HG02678 (cell line): ENCODE measurements around the gene ENG.

Source experiments
- ATAC-seq: cut with Tn5 transposase; IDR thresholded peaks from one replicate; pipeline ENCODE4 v1.9.1; 2021; ENCODE audit warnings: mild to moderate bottlenecking, moderate library complexity; ENCODE audit not compliant: unreplicated experiment

The ENG gene

GRCh38 chr9:127866535-127866934 is 12.1 kb upstream of the ENG start:
- ATAC-seq = no peak

GRCh38 chr9:127865645-127866464 is 11.4 kb upstream of the ENG start:
- ATAC-seq = no peak

GRCh38 chr9:127863191-127863621 is 8.7 kb upstream of the ENG start:
- no peak for ATAC-seq

DNA sequence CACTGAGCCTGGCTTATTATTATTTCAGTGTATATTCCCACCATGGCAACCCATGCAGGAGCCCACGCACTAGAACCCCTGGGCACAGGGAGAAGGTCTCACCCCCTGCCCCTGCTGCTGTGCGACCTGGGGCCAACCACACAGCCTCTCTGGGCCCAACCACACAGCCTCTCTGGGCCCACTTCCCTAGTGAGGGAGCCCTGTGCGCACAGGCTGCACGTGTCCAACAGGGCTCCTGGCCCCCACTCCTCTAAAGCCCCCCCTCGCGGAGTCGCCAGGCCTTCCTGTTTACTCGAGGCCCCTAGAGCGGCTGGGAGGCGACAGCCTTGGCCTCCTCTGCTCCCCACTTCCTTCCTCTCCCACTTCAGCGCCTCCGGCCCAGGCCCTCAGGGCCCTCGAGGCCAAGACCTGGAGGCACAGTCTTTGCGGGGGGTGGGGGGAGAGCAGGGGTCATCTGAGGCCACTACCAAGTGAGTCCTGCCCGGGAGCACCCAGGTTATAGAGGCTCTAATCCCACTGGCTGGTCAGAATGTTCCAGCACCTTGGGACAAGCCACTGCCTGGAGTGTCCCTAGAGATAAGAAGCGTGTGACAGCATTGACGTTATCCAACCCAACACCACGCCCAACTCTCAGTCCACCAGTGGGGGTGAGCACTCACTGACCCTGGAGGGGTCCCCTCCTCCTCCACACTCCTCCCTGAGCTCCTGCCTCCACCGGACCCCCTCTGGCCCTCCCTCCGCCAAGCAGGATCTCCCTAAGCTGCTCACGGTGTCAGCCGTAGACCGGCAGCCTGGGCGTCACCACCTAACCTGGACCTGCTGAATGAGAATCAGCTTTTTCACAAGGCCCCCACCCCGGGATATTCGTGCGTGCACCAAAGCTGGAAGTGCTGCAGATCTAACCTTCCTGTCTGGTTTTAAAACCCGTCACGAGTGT is 7.9 kb upstream of the ENG start:
- no peak for ATAC-seq

DNA sequence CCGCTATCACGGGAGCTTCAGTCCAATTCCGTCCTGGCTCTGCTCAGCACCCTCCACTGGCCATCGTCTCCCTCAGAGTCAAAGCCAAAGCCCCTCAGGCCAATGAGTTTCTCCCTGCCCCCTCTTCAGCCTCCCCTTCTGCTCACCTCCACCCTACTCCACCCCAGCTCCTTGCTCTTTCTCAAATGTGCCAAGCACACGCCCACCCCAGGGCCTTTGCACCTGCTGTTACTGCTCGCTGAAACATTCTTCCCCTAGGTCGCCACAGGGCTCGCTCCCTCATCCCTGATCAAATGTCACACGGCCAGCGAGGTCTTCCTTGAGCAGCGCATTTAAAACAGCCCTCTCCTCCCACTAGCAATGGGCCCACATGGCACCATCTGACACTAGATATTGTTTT is 6.3 kb upstream of the ENG start:
- ATAC-seq = no peak

GRCh38 chr9:127860260-127860659 is 5.8 kb upstream of the ENG start:
- ATAC-seq = no peak

DNA sequence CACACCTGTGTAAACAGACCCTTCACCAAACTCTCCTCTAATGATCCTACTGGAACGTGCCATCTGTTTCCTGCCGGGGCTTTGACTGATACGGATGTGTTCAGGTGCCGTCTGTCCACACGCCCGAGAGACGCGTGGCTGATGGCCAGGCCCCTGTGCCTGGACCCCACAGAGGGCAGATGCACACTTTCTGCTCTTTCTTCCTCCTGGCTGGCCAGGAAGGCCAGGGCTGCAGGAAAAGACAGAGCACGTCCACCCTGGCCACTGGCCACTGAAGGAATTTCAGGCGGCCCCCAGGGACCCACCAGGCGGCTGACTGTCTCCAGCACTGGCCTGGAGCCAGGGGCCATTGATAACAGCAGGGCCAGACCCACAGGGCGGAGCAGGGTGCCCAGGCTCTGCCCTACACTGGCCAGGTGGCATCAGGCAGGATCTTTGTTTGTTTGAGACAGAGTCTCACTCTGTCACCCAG is 3.6 kb upstream of the ENG start:
- ATAC-seq = no peak

DNA sequence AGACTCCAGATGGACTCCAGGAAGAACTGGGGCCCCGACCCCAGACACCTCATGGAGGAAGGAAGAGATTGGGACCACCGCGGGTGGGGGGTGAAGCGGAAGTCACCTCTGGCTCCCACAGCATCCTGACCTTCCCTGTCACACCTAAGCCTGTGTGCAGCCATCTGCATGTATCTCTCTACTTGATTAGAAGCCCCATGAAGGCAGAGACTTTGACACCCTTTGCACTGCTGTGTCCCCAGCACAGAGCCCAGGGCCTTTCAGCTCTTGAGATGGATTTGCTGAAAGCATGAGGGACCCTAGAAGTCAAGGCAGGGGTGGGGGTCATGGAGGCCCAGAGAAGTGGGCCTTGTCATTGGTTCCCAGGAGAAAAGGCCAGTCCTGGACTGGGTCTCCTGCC is 2.8 kb upstream of the ENG start:
- ATAC-seq = no peak

DNA sequence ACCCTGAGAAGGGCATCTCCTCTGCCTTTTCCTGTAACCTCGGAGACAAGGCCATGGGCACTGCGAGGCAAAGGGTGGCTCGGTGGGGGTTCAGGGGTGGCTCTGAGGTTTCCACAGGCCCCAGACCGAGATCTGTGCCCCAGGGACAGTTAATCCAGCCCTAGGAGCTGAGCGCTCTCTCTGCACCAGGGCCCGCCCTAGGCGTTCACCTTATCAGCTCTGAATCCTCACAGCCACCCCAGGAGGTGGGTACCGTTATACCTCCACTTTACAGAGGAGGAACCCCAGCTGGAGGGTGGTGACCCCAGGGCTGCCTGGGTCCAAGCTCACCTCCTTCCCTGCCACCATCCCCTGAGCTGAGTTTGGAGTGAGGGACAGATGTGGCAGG is 2.3 kb upstream of the ENG start:
- no peak for ATAC-seq

GRCh38 chr9:127856094-127856728 is 1.8 kb upstream of the ENG start:
- no peak for ATAC-seq

GRCh38 chr9:127855522-127855921 is 1.1 kb upstream of the ENG start:
- no peak for ATAC-seq

DNA sequence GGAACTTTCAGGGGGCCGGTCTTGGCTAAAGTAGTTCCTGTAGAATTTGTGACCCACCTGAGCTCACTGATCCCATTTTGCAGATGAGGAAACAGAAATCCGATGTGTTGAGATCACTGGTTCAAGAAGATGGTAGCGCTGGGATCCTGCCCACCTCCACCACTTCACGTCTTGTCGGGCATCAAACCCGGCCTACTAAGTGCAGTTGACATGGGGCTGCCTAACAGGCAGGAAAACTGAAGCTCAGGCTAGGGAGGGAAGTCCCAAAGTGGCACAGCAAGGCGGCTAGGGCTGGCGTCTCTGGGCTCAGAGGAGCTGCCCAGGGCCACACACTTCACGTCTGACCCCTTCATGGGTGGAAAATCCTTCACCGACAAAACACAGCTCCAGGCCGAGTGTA is 502 bp upstream of the ENG start:
- ATAC-seq = no peak

DNA sequence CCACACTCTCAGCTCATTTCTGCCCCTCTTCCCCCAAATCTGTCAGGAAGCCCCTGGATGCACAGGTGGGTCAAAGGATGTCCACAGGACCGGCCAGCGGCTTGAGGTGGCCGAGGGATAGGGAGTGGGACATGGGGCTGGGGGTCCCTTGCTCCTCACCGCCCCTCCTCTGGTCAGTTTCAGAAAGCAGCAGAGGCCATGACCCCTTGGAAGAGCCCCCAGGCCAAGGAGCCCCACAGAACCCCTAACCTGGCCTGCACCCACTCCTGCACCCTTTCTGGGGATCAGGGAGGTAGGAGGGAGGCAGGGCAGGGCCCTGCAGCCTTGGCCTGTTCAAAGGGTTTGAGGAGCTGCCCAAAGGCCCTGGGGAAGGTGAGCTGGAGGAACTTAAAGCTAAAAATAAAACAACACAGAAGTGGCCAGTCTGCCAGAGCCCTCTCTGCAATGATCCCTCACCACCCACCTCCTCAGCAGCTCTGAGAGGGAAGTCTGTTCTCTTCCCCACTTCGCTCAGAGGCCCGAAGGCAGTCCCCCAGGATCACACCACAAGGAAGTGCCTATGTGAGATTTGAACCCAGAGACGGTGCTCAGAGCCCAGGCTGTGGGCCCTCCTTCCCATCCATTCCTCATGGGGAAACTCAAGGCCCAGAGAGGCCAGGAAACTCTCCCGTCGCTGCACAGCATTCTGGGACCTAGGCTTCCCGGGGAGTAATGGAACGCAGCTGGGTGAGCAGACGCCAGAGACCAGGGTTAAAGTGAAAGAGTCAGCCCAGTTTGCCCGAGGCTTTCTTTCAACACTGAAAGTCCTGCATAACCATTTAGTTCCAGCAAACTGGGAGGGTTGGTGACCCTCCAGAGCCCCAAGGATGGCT is 910 bp downstream of the ENG start:
- no peak for ATAC-seq

DNA sequence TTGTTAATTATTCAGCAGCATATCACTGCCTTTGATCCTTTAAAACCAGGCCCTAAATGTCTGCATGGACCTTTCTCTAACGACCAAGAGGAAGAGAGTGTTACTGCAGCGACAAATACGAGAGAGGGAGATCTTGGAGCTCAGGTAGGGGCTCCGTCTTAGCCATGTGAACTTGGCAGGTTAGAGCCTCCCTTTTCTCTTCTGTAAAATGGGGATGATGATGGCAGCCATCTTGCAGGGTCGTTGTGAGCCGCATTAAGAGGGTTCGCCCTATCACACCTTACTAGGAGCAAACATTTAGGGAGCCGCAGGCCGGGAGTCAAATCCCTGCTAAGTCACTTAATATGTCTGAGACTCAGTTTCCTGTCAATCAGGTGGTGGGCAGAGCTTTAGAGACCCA is 1.6 kb downstream of the ENG start:
- no peak for ATAC-seq

DNA sequence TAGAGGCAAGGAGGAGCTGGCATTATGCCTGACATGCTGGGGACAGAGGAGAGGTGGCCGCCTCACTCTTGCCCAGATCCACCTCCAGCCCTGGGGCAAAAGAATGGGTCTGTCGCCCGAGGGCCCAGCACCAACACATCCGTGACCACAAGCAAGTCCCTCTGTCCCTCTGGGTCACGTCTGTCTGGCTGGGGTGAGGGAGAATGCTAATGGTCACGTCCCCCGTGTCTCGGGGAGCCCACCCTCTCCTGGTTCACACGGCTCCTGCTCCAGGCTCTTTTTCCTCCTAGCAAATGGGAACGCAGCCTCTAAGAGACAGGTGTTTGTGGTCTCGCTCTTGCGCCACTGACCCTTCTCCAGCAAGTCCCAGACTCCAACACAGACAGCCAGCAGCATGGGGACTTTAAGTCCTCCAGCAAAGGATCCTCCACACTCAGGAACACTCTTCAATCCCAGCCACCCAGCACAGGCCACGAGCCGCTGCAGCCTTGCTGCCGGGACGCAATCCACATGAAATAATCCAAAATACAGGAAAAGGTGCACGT is 4.1 kb downstream of the ENG start:
- no peak for ATAC-seq

DNA sequence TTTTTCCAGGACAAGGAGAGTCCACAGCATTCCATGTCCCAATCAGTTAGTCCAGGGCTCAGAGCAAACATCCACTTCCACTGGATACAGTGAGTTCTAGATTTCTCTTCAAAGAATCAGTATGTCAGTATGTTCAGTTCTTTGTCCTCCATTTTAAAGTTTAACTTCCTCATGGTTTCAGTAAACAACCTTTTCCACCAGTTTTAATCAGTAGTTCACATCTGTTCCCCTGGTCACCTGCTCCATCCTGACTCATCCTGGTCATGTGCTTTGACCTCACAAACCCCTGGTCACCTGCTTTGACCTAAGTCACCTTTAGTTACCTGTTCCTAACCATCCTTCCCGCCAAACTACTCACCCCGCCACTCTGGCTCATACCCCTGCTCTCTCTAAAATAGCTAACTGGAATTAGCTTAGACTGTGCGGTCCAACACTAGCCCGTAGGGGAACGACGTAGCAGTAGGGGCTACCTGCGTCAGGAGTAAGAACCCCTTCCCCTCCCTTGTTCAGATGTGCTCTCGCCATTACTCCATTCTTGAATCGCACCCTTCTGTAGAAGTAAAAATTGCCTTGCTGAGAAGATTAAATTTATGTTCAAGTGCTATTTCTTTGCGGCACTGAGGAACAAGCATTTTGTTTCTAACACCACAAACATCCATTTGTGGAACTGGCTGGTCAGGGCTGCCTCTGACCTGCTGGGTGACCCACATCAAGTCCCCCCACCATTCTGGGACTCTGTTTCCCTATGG is 5.5 kb downstream of the ENG start:
- no peak for ATAC-seq

GRCh38 chr9:127847833-127848755 is 6.4 kb downstream of the ENG start:
- no peak for ATAC-seq

DNA sequence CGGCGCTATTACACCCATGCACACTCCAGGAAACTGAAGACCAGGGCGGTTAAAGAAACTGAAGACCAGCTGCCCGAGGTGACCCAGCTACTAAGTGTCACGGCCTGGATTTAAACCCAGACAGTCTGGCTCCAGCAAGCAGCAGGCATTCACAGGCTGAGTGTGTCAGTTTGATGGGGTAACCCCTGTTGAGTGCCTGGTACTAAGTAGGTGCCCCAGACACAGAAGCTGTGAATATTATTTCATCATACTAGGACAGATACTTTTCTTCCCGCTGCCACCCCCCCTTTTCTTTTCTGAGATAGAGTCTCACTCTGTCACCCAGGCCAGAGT is 7.3 kb downstream of the ENG start:
- no peak for ATAC-seq
